ENCODE measurements around the gene PLCB2. TPM values are rescaled to one million over a fixed set of nuclear protein-coding genes. Genes with fewer than 3 reads are reported as not detected.

Gene PLCB2
- total RNA-seq, 1 experiment from 2014 or later: 1.7 TPM

DNA sequence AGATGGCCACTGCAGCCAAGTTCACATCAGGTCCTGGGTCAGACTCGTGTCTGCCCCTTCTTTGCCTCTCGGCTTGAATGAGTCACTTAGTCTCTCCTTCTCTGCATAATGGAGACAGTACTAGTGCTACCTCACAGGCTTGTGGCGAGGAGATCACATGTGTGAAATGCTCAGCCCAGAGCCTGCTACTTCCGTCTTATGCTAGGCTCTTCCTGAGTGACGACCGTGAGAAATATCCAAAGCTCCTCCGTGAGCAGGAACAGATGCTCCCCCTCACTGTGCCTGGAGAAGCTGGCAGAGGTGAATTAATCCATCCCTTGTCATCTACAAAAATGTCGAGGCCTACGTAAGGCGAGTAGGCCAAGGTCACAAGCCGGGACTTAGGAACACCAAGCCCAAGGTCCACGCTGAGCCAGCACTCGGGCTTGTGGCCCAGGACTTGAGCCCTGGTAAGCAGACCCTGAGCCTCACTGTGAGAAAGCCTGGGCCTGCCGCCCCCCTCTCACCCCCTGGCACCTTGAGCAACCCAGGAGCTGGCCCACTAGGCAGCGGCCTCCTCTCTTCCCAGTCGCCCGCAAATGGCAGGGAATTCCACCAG, 51.0 kb downstream of the PLCB2 start:
- in situ Hi-C loops (cut with HindIII; ENCODE audit: low pct_unique_long_range_greater_than_20kb, low sequenced_read_pairs): no loop called here
- no peak for DNase-seq (ENCODE audit: low read depth, low spot score)
- intact Hi-C loops (cut with micrococcal nuclease; ENCODE audit: unreplicated experiment): no loop called here
- BruUV-seq (replicated peaks): no TSS peak
- peaks cover 24% of the 10 kb centered on the region for H3K4me1 ChIP-seq (ENCODE audit: control insufficient read depth, insufficient read depth, low read length)
- H3K27ac ChIP-seq (ENCODE audit: low read length): no peak overlapping the region
- H3K27me3 ChIP-seq (ENCODE audit: control insufficient read depth, insufficient read depth, low read length): no peaks in the 10 kb centered on the region; the same call in 1 of the 2 replicates
- ChIA-PET CTCF (no interaction called here), POLR2A (no interaction called here)
- H3K4me3 ChIP-seq (ENCODE audit: low read depth in 2 of 2, low read length in 2 of 2): no peak overlapping the region
- H3K36me3 ChIP-seq (ENCODE audit: control insufficient read depth, insufficient read depth, low read length): no peaks in the 10 kb centered on the region; the same call in 1 of the 2 replicates
- H3K9me3 ChIP-seq (ENCODE audit: control insufficient read depth, insufficient read depth, low read depth, low read length): no peaks in the 10 kb centered on the region
- TF ChIP-seq, protein P1, sequence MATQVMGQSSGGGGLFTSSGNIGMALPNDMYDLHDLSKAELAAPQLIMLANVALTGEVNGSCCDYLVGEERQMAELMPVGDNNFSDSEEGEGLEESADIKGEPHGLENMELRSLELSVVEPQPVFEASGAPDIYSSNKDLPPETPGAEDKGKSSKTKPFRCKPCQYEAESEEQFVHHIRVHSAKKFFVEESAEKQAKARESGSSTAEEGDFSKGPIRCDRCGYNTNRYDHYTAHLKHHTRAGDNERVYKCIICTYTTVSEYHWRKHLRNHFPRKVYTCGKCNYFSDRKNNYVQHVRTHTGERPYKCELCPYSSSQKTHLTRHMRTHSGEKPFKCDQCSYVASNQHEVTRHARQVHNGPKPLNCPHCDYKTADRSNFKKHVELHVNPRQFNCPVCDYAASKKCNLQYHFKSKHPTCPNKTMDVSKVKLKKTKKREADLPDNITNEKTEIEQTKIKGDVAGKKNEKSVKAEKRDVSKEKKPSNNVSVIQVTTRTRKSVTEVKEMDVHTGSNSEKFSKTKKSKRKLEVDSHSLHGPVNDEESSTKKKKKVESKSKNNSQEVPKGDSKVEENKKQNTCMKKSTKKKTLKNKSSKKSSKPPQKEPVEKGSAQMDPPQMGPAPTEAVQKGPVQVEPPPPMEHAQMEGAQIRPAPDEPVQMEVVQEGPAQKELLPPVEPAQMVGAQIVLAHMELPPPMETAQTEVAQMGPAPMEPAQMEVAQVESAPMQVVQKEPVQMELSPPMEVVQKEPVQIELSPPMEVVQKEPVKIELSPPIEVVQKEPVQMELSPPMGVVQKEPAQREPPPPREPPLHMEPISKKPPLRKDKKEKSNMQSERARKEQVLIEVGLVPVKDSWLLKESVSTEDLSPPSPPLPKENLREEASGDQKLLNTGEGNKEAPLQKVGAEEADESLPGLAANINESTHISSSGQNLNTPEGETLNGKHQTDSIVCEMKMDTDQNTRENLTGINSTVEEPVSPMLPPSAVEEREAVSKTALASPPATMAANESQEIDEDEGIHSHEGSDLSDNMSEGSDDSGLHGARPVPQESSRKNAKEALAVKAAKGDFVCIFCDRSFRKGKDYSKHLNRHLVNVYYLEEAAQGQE (IDR thresholded peaks at IDR 0.05; ENCODE audit: insufficient read depth in 1 of 2, low read depth in 2 of 2, low read length in 1 of 2): no peak
- TF ChIP-seq TCF7L2 (IDR thresholded peaks at IDR 0.05; ENCODE audit: low read depth, low read length) (no peak), POLR2AphosphoS5 (IDR thresholded peaks at IDR 0.05; ENCODE audit: low read depth, low read length) (no peak), SIN3A (IDR thresholded peaks at IDR 0.05; ENCODE audit: borderline replicate concordance, insufficient read depth, low read depth, low read length) (no peak)
- TF ChIP-seq, protein P2, sequence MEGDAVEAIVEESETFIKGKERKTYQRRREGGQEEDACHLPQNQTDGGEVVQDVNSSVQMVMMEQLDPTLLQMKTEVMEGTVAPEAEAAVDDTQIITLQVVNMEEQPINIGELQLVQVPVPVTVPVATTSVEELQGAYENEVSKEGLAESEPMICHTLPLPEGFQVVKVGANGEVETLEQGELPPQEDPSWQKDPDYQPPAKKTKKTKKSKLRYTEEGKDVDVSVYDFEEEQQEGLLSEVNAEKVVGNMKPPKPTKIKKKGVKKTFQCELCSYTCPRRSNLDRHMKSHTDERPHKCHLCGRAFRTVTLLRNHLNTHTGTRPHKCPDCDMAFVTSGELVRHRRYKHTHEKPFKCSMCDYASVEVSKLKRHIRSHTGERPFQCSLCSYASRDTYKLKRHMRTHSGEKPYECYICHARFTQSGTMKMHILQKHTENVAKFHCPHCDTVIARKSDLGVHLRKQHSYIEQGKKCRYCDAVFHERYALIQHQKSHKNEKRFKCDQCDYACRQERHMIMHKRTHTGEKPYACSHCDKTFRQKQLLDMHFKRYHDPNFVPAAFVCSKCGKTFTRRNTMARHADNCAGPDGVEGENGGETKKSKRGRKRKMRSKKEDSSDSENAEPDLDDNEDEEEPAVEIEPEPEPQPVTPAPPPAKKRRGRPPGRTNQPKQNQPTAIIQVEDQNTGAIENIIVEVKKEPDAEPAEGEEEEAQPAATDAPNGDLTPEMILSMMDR (IDR thresholded peaks at IDR 0.05): no peak
- ATAC-seq: no peak

DNA sequence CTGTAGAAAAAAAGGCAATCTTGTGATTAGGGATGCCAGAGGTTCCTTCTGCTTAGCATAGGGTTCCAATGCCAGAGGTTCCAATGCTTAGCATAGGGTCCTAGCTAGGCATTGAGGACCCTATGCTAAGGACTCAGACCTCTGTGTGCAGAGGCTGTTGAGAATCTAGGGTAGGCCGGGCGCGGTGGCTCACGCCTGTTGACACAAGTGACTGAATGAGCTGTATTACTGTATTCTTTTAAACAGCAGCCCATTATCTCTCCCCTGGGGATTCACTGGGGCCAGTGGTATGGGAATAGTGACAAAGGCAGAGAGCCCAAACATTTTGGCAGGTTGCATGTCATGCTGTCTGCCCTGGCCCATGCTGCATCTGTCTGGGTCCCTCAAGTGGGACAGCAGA, 52.7 kb downstream of the PLCB2 start:
- ChIA-PET CTCF (interaction anchor here (0.5 to 1.3 kb wide), 3 partner anchors 10 to 235 kb away, joined by 3 to 4 read pairs (median 3); no protein-coding TSS in a partner anchor), POLR2A (no interaction called here)
- TF ChIP-seq TCF7L2 (IDR thresholded peaks at IDR 0.05; ENCODE audit: low read depth, low read length): no peak
- TF ChIP-seq, protein P1 (IDR thresholded peaks at IDR 0.05; ENCODE audit: insufficient read depth in 1 of 2, low read depth in 2 of 2, low read length in 1 of 2): no peak
- TF ChIP-seq POLR2AphosphoS5 (IDR thresholded peaks at IDR 0.05; ENCODE audit: low read depth, low read length): no peak
- TF ChIP-seq, protein P2 (IDR thresholded peaks at IDR 0.05): no peak
- H3K9me3 ChIP-seq (ENCODE audit: control insufficient read depth, insufficient read depth, low read depth, low read length): no peaks in the 10 kb centered on the region
- no peak overlapping the region for H3K27ac ChIP-seq (ENCODE audit: low read length)
- no peak overlapping the region for H3K4me3 ChIP-seq (ENCODE audit: low read depth in 2 of 2, low read length in 2 of 2)
- no TSS peak for BruUV-seq (replicated peaks)
- H3K27me3 ChIP-seq (ENCODE audit: control insufficient read depth, insufficient read depth, low read length): no peaks in the 10 kb centered on the region; the same call in 1 of the 2 replicates
- DNase-seq (ENCODE audit: low read depth, low spot score) (no peak), ATAC-seq (no peak)
- in situ Hi-C loops (cut with HindIII; ENCODE audit: low pct_unique_long_range_greater_than_20kb, low sequenced_read_pairs) (no loop called here), intact Hi-C loops (cut with micrococcal nuclease; ENCODE audit: unreplicated experiment) (no loop called here)
- no peaks in the 10 kb centered on the region; the same call in 1 of the 2 replicates for H3K36me3 ChIP-seq (ENCODE audit: control insufficient read depth, insufficient read depth, low read length)
- peaks cover 26% of the 10 kb centered on the region for H3K4me1 ChIP-seq (ENCODE audit: control insufficient read depth, insufficient read depth, low read length)

All from Panc1 (cell line).